Stomach (tissue), 4 donors: ENCODE measurements around the gene VAV3.

Experiments used
- EP300 ChIP-seq: sonication (generic); formaldehyde crosslinking; IDR thresholded peaks from one replicate; pipeline ENCODE4 v1.6.1; 2017; ENCODE audit warnings: antibody characterized with exemption
- POLR2A ChIP-seq, 4 donors: fragments of 450-650 bp; IDR thresholded peaks; one replicate each; pipeline ENCODE4 v1.6.1; 2016; ENCODE audit warnings: antibody characterized with exemption in 4 of 4, control low read depth in 2 of 4, mild to moderate bottlenecking in 1 of 4, moderate library complexity in 1 of 4
- TF ChIP-seq, protein P1 (sequence below), 7 experiments: fragments of 450-650 bp in 4 of 7; fragments of 200-600 bp in 3 of 7; sonication (generic) in 3 of 7; IDR thresholded peaks; one replicate each; pipeline ENCODE4 v1.5.1; 2016 to 2019; ENCODE audit warnings: antibody characterized with exemption in 7 of 7, control low read depth in 2 of 7, mild to moderate bottlenecking in 1 of 7

DNA sequence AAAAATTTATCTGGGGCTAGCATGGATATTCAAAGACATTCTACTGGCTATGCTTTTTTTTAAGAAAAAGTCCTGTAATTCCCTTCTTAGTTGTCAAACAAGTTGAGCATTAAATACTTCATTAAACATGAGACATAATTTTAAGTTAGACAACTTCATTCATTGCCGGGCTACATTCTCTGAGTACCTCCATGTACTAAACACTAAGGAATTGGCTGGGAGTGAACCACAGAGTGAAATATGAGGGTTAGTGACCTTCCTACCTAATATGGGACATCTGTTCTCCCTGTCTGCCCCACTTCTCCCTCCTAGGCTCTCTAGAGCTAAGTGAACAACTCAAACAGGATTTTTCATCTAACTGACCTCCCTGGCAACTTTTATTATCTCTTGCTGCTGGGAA lies 370.4 kb downstream of the VAV3 start:
- TF ChIP-seq, protein P1, sequence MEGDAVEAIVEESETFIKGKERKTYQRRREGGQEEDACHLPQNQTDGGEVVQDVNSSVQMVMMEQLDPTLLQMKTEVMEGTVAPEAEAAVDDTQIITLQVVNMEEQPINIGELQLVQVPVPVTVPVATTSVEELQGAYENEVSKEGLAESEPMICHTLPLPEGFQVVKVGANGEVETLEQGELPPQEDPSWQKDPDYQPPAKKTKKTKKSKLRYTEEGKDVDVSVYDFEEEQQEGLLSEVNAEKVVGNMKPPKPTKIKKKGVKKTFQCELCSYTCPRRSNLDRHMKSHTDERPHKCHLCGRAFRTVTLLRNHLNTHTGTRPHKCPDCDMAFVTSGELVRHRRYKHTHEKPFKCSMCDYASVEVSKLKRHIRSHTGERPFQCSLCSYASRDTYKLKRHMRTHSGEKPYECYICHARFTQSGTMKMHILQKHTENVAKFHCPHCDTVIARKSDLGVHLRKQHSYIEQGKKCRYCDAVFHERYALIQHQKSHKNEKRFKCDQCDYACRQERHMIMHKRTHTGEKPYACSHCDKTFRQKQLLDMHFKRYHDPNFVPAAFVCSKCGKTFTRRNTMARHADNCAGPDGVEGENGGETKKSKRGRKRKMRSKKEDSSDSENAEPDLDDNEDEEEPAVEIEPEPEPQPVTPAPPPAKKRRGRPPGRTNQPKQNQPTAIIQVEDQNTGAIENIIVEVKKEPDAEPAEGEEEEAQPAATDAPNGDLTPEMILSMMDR (IDR thresholded peaks at IDR 0.05): no peak
- no peak for TF ChIP-seq POLR2A (IDR thresholded peaks at IDR 0.05)
- no peak for TF ChIP-seq EP300
